Keratinocyte (primary cell): ENCODE data around the gene PDZRN3.

Source experiments
- EZH2 ChIP-seq: IDR thresholded peaks from one replicate; pipeline ENCODE4 v1.6.1; 2012; ENCODE audit warnings: inconsistent platforms, mild to moderate bottlenecking, low read length, moderate library complexity
- TF ChIP-seq, protein P1 (sequence below), 3 experiments: IDR thresholded peaks in 1 of 3; conservative IDR thresholded peaks in 1 of 3; optimal IDR thresholded peaks in 1 of 3; 2 replicates in 2 of 3; 3 replicates in 1 of 3; pipeline versions ENCODE3 to v1.5.1; 2011; ENCODE audit warnings: low read length in 3 of 3, mild to moderate bottlenecking in 3 of 3, moderate library complexity in 2 of 3, control low read depth in 1 of 3, inconsistent platforms in 1 of 3; ENCODE audit not compliant: insufficient read depth in 2 of 3; ENCODE audit errors: extremely low read depth in 1 of 3

- TF ChIP-seq, protein P1, sequence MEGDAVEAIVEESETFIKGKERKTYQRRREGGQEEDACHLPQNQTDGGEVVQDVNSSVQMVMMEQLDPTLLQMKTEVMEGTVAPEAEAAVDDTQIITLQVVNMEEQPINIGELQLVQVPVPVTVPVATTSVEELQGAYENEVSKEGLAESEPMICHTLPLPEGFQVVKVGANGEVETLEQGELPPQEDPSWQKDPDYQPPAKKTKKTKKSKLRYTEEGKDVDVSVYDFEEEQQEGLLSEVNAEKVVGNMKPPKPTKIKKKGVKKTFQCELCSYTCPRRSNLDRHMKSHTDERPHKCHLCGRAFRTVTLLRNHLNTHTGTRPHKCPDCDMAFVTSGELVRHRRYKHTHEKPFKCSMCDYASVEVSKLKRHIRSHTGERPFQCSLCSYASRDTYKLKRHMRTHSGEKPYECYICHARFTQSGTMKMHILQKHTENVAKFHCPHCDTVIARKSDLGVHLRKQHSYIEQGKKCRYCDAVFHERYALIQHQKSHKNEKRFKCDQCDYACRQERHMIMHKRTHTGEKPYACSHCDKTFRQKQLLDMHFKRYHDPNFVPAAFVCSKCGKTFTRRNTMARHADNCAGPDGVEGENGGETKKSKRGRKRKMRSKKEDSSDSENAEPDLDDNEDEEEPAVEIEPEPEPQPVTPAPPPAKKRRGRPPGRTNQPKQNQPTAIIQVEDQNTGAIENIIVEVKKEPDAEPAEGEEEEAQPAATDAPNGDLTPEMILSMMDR (optimal IDR thresholded peaks at IDR 0.05 in 1 of 3, IDR thresholded peaks at IDR 0.05 in 1 of 3, conservative IDR thresholded peaks at IDR 0.05 in 1 of 3; ENCODE audit: extremely low read depth in 1 of 3, insufficient read depth in 2 of 3, low read length in 3 of 3), result no peak
- no peak for TF ChIP-seq EZH2
Observed at GRCh38 chr3:73603762-73604171, 21.0 kb downstream of the PDZRN3 start.
